BE2C (cell line): Measurements from ENCODE around the gene SMAP2.

Experiments used
- DNase-seq: peaks from one replicate; pipeline ENCODE4 v3.0.0-alpha.2; 2020
- H3K27me3 ChIP-seq: fragments of 250-450 bp; sonication (Bioruptor Pico); 2 replicates; pipeline ENCODE4 v1.5.1; 2020; ENCODE audit warnings: mild to moderate bottlenecking
- H3K36me3 ChIP-seq: fragments of 250-450 bp; sonication (Bioruptor Pico); 2 replicates; pipeline ENCODE4 v1.5.1; 2020; ENCODE audit warnings: mild to moderate bottlenecking
- H3K4me1 ChIP-seq: fragments of 250-450 bp; sonication (Bioruptor Pico); 2 replicates; pipeline ENCODE4 v1.5.1; 2020
- H3K4me3 ChIP-seq: 2 replicates; pipeline ENCODE4 v1.5.1; 2011; ENCODE audit warnings: low read depth, low read length
- H3K9me3 ChIP-seq: fragments of 250-450 bp; sonication (Bioruptor Pico); 2 replicates; pipeline ENCODE4 v1.5.1; 2020
- TF ChIP-seq, protein P1 (sequence below): IDR thresholded peaks from 2 replicates; pipeline ENCODE4 v1.5.1; 2012; ENCODE audit warnings: mild to moderate bottlenecking, low read depth, low read length

Gene SMAP2

DNA sequence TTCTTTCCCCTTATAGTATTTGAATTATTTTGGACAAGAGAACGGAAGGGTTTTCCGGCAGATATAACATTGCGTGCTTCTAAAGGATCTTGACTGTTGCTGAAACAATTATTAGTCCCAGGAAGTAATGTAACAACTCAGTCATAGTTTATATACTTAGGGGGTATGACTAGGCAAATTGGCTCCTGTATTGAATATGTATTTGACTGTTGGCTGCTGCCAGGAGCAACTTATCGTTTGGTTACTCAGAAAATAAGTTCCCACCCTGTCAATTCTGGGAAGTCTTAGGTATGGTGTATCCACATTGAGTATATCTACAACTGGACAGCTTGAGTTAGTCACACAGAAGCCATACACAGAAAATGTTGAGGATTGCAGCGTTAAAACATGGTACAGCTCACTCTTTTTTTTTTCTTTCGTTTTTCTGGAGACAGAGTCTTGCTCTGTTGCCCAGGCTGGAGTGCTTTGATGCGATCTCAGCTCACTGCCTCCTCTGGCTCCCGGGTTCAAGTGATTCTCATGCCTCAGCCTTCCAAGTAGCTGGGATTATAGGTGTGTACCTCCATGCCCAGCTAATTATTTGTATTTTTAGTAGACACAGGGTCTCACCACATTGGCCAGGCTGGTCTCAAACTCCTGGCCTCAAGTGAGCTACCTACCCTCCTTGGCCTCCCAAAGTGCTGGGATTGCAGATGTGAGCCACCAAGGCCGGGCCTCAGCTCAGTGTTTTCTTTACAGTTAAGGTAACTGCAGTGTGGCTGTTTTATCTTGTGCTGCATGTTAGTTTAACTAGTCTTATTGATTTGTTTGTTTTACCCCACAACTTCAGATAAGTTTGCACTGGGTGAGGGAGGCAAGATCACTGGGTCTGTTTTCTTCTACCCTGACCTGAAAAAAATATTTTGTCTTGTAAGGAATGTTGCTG lies 10.2 kb downstream of the SMAP2 start:
- Histone ChIP-seq H3K4me1 (0 out of 2 replicates have a peak, but pooled peaks cover 6% of the 10 kb centered on the region), H3K4me3 (peak overlapping the region; percentile 19; the same call in 1 of the 2 replicates), H3K36me3 (no peaks in the 10 kb centered on the region), H3K9me3 (no peaks in the 10 kb centered on the region), H3K27me3 (no peaks in the 10 kb centered on the region)
- TF ChIP-seq, protein P1, sequence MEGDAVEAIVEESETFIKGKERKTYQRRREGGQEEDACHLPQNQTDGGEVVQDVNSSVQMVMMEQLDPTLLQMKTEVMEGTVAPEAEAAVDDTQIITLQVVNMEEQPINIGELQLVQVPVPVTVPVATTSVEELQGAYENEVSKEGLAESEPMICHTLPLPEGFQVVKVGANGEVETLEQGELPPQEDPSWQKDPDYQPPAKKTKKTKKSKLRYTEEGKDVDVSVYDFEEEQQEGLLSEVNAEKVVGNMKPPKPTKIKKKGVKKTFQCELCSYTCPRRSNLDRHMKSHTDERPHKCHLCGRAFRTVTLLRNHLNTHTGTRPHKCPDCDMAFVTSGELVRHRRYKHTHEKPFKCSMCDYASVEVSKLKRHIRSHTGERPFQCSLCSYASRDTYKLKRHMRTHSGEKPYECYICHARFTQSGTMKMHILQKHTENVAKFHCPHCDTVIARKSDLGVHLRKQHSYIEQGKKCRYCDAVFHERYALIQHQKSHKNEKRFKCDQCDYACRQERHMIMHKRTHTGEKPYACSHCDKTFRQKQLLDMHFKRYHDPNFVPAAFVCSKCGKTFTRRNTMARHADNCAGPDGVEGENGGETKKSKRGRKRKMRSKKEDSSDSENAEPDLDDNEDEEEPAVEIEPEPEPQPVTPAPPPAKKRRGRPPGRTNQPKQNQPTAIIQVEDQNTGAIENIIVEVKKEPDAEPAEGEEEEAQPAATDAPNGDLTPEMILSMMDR = no peak
- DNase-seq = no peak

DNA sequence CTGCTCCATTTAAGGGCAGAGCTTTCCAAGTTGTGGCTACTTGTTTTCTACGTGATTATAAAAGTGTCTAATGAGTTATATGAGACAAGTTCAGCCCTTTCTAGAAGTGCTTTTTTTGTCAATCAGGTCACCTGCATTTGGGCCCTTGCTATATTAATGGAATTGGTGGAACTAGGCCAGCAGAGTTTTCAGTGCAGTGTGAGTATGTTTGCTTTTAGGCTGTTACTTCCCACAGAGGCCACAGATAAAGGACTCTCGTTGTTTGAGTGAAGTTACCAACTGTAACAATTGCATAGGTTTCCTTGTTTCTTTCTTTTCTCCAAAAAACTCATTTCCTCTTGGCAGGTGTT lies 10.9 kb downstream of the SMAP2 start:
- DNase-seq = no peak
- Histone ChIP-seq H3K36me3 (no peaks in the 10 kb centered on the region), H3K4me3 (no peak overlapping the region), H3K27me3 (no peaks in the 10 kb centered on the region), H3K4me1 (0 out of 2 replicates have a peak, but pooled peaks cover 6% of the 10 kb centered on the region), H3K9me3 (no peaks in the 10 kb centered on the region)
- TF ChIP-seq, protein P1 = no peak

DNA sequence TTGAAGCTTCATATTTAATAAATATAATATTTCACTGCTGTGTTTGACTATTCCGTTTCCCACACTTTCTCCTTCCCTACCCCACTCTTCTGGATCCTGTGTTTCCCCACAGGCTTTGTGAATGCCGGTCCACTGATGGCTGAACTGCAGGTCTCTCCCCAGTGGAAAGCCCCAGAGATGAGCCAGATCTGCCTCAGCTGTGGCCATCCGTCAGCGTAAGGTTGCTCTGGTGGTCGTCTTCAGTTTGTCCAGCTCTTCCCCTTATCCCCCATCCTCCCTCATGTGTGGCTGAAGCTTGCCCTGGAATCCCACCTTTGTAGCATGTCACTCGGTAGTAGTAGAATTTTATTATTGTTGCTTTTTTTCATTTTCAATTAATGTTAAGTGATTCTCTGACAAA lies 11.4 kb downstream of the SMAP2 start:
- TF ChIP-seq, protein P1 = no peak
- Histone ChIP-seq H3K4me1 (0 out of 2 replicates have a peak, but pooled peaks cover 6% of the 10 kb centered on the region), H3K4me3 (no peak overlapping the region), H3K9me3 (no peaks in the 10 kb centered on the region), H3K36me3 (no peaks in the 10 kb centered on the region), H3K27me3 (no peaks in the 10 kb centered on the region)
- DNase-seq = no peak

DNA sequence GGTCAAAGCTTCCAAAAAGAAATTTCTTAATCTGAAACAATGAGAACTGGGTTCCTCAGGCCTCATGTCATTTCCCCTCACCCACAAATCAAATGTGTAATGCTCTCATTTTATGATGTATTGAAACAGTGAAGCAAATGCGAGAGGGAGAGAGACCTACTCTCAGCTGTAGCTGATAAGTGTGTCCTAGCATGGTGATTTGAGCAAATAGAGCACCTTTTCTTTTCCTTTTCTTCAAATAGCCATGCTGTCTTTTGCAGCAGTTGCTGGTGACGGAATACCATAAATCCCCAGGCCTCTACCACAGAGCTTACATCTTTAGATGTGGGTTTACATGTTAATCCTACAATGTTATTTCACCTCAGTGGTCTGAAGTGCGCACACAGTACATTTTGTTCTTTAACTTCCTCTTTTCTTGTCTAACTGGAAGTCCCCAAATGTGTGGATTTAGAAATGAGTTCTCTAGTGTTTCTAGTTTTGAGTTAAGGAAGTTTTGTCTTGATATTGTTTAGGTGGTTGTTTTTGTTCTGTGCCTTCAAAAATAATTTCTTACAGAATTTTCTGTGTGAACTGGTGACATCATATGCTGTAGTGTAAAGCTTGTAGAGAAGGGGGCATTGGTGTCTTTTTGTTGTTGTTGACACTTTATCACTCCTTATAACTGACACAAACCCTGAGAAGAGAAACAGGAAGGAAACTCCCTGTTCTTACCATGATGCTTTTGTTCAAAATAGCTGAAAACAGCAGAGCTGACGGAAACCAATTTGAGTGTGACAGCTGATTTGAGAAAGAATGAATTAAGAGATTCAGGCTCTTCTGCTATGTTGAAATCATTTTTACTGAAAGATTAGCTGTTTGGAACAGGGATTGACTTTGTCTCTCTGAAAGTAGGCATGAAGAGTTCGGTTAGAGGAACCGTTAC lies 12.2 kb downstream of the SMAP2 start:
- no peak for DNase-seq
- Histone ChIP-seq H3K27me3 (no peaks in the 10 kb centered on the region), H3K4me3 (no peak overlapping the region), H3K36me3 (no peaks in the 10 kb centered on the region), H3K4me1 (0 out of 2 replicates have a peak, but pooled peaks cover 6% of the 10 kb centered on the region), H3K9me3 (no peaks in the 10 kb centered on the region)
- TF ChIP-seq, protein P1 = no peak

DNA sequence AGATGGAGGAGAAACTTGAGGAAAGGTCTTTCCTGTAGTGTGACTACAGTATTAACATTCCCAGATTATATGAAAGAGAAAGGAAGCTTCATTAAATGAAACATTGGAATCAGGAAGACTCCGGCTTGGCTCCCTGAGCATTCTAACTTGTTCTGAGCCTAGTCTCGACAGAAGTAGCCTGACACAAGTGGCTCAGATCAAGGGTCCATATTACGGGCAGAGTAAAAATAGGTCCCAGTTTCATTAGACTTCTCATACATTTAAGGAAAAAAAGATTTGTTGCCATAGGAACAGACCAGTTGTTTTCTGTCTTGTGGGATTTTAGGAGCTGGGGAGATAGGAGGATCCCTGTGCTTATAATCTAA lies 12.8 kb downstream of the SMAP2 start:
- Histone ChIP-seq H3K36me3 (no peaks in the 10 kb centered on the region), H3K27me3 (no peaks in the 10 kb centered on the region), H3K4me1 (0 out of 2 replicates have a peak, but pooled peaks cover 6% of the 10 kb centered on the region), H3K4me3 (no peak overlapping the region), H3K9me3 (no peaks in the 10 kb centered on the region)
- no peak for DNase-seq
- TF ChIP-seq, protein P1 = no peak
